Measurements from ENCODE around the gene SLC35A1.

DNA sequence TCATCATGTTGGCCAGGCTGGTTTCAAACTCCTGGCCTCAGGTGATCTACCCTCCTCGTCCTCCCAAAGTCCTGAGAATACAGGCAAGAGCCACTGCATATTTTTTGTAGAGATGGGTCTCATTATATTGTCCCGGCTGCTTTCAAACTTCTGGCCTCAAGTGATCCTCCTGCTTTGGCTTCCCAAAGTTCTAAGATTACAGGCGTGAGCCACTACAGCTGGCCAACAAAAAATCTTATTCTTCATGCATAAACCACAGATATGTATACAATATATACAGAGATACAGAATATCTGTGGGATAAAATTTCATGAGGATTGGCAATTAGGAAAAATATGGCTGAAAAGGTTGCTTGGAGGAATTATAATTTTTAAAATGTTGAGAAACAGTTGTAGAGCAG lies 49.9 kb downstream of the SLC35A1 start:
- TF ChIP-seq CTCF (IDR thresholded peaks at IDR 0.05) (no peak), POLR2A (IDR thresholded peaks at IDR 0.05) (no peak)

All from testis (tissue), 2 donors.